ENCODE data around the gene ORM1. TPM values are rescaled to one million over a fixed set of nuclear protein-coding genes. Genes with fewer than 3 reads are reported as not detected.

ORM1 gene
- total RNA-seq, 2 experiments from 2014 or later, result not detected

GRCh38 chr9:114275246-114276004 is 47.5 kb upstream of the ORM1 start:
- TF ChIP-seq EZH2phosphoT487 (IDR thresholded peaks at IDR 0.05; ENCODE audit: borderline replicate concordance, low read depth, low read length) (no peak), CTCF (conservative IDR thresholded peaks at IDR 0.05; ENCODE audit: low read length) (no peak)
- no peaks in the 10 kb centered on the region for H4K20me1 ChIP-seq (ENCODE audit: insufficient read depth, low read length)
- H3K27ac ChIP-seq (ENCODE audit: low read depth, low read length, poor library complexity, severe bottlenecking), result no peak overlapping the region
- H3K79me2 ChIP-seq (ENCODE audit: insufficient read depth, low read depth, low read length), result no peaks in the 10 kb centered on the region
- no peak overlapping the region for H3K4me2 ChIP-seq (ENCODE audit: low read length)
- no TSS peak for BruUV-seq (replicated peaks)
- H2AFZ ChIP-seq (ENCODE audit: low read length), result no peak overlapping the region
- no peaks in the 10 kb centered on the region for H3K36me3 ChIP-seq (ENCODE audit: insufficient read depth, low read length)
- no peaks in the 10 kb centered on the region for H3K9me2 ChIP-seq (ENCODE audit: insufficient read depth, low read length)
- no peak overlapping the region for H3K4me3 ChIP-seq (ENCODE audit: low read depth, low read length, poor library complexity, severe bottlenecking)
- no peaks in the 10 kb centered on the region for H3K4me1 ChIP-seq (ENCODE audit: insufficient read depth, low read length, poor library complexity, severe bottlenecking)
- ChIA-PET CTCF (ENCODE audit: unreplicated experiment) (no interaction called here), POLR2A (no interaction called here)
- H3K9me3 ChIP-seq (ENCODE audit: low read length), result no peaks in the 10 kb centered on the region
- no peak for DNase-seq (ENCODE audit: low spot score)
- intact Hi-C loops (cut with micrococcal nuclease; ENCODE audit: unreplicated experiment), result no loop called here

- Histone ChIP-seq H3K4me1 (ENCODE audit: insufficient read depth, low read length, poor library complexity, severe bottlenecking) (no peaks in the 10 kb centered on the region), H3K36me3 (ENCODE audit: insufficient read depth, low read length) (no peaks in the 10 kb centered on the region), H3K27ac (ENCODE audit: low read depth, low read length, poor library complexity, severe bottlenecking) (no peak overlapping the region), H3K9me3 (ENCODE audit: low read length) (no peaks in the 10 kb centered on the region), H3K4me2 (ENCODE audit: low read length) (no peak overlapping the region), H3K4me3 (ENCODE audit: low read depth, low read length, poor library complexity, severe bottlenecking) (no peak overlapping the region), H3K79me2 (ENCODE audit: insufficient read depth, low read depth, low read length) (no peaks in the 10 kb centered on the region), H2AFZ (ENCODE audit: low read length) (no peak overlapping the region), H4K20me1 (ENCODE audit: insufficient read depth, low read length) (no peaks in the 10 kb centered on the region), H3K9me2 (ENCODE audit: insufficient read depth, low read length) (no peaks in the 10 kb centered on the region)
- POLR2A ChIA-PET, result no interaction called here
- intact Hi-C loops (cut with micrococcal nuclease; ENCODE audit: unreplicated experiment), result no loop called here
- BruUV-seq (replicated peaks), result no TSS peak
- no peak for TF ChIP-seq EZH2phosphoT487 (IDR thresholded peaks at IDR 0.05; ENCODE audit: borderline replicate concordance, low read depth, low read length)
- TF ChIP-seq CTCF (conservative IDR thresholded peaks at IDR 0.05; ENCODE audit: low read length), result no peak
- no peak for DNase-seq (ENCODE audit: low spot score)
- CTCF ChIA-PET (ENCODE audit: unreplicated experiment), result no interaction called here
These were observed 45.7 kb upstream of the ORM1 start for GRCh38 chr9:114276908-114277821.
